Upper lobe of left lung (tissue), 4 donors: Measurements from ENCODE around the gene SCARB2.

Experiments
- POLR2AphosphoS5 ChIP-seq, 2 donors: sonication (generic); formaldehyde crosslinking; IDR thresholded peaks; one replicate each; pipeline ENCODE4 v1.5.1; 2017; ENCODE audit warnings: antibody characterized with exemption in 2 of 2
- TF ChIP-seq, protein P1 (sequence below), 6 experiments: fragments of 450-650 bp in 4 of 6; fragments of 200-600 bp in 2 of 6; sonication (generic) in 2 of 6; IDR thresholded peaks; one replicate each; pipeline ENCODE4 v1.5.1; 2016 to 2019; ENCODE audit warnings: antibody characterized with exemption in 6 of 6

DNA sequence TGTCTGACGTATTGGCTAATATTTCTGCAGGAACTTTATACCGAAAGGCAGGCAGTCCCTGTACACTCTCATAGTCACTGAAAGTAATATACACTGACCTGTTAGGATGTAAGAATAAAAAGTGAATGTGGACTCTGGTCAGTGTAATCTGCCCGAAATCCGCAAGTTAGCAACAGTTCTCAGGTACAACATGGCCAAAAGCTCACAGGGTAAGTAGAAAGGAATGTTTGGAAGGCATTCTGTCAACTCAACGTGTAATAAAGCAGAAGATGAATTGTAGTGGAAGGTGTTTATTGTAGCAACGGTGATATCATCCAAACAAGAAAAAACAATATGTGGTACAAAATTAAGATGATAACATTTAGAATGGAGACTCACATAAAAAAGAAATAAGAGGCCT lies 39.4 kb downstream of the SCARB2 start:
- TF ChIP-seq POLR2AphosphoS5 (IDR thresholded peaks at IDR 0.05) = no peak
- TF ChIP-seq, protein P1, sequence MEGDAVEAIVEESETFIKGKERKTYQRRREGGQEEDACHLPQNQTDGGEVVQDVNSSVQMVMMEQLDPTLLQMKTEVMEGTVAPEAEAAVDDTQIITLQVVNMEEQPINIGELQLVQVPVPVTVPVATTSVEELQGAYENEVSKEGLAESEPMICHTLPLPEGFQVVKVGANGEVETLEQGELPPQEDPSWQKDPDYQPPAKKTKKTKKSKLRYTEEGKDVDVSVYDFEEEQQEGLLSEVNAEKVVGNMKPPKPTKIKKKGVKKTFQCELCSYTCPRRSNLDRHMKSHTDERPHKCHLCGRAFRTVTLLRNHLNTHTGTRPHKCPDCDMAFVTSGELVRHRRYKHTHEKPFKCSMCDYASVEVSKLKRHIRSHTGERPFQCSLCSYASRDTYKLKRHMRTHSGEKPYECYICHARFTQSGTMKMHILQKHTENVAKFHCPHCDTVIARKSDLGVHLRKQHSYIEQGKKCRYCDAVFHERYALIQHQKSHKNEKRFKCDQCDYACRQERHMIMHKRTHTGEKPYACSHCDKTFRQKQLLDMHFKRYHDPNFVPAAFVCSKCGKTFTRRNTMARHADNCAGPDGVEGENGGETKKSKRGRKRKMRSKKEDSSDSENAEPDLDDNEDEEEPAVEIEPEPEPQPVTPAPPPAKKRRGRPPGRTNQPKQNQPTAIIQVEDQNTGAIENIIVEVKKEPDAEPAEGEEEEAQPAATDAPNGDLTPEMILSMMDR (IDR thresholded peaks at IDR 0.05) = no peak
